Left ventricle myocardium inferior (tissue), 1 donor: ENCODE results near the gene EPHA10. TPM values are rescaled to one million over a fixed set of nuclear protein-coding genes. Genes with fewer than 3 reads are reported as not detected.

Source experiments
- DNase-seq: peaks from one replicate; pipeline ENCODE4 v3.0.0-alpha.2; 2020
- H3K27ac ChIP-seq: fragments of 200-600 bp; replicated peaks from 2 replicates; pipeline ENCODE4 v1.8.0; 2021
- H3K27me3 ChIP-seq: fragments of 200-600 bp; 2 replicates; pipeline ENCODE4 v1.8.0; 2021; ENCODE audit warnings: low read depth
- H3K36me3 ChIP-seq: fragments of 200-600 bp; 2 replicates; pipeline ENCODE4 v1.8.0; 2021
- H3K4me1 ChIP-seq: fragments of 200-600 bp; 2 replicates; pipeline ENCODE4 v1.8.0; 2021
- H3K4me3 ChIP-seq: fragments of 200-600 bp; 2 replicates; pipeline ENCODE4 v1.8.0; 2021; ENCODE audit warnings: mild to moderate bottlenecking, moderate library complexity
- H3K9me3 ChIP-seq: fragments of 200-600 bp; replicated peaks from 2 replicates; pipeline ENCODE4 v1.8.0; 2021
- CTCF ChIP-seq: fragments of 200-600 bp; IDR thresholded peaks from 2 replicates; pipeline ENCODE4 v1.8.0; 2021; ENCODE audit warnings: antibody characterized with exemption, mild to moderate bottlenecking, borderline replicate concordance
- intact Hi-C: fragments of 100-400 bp; cut with micrococcal nuclease; formaldehyde crosslinking; loops from one replicate; pipeline ENCODE4 v1.11.0; 2022
- total RNA-seq: library from RNA; stranded (reverse); fragmentation: NEBNext Ultra II Directional; extraction: Animal tissue kit (Norgen Biotek cat#: 25700); gene quantifications from one replicate; pipeline ENCODE4 v1.2.1, GENCODE V29; 2021
- donor health status: DM: no; HTN: yes; CAD: no; lungs with severe emphysema.

EPHA10 gene
- total RNA-seq, 1 donor from 2014 or later, result 0.14 TPM

DNA sequence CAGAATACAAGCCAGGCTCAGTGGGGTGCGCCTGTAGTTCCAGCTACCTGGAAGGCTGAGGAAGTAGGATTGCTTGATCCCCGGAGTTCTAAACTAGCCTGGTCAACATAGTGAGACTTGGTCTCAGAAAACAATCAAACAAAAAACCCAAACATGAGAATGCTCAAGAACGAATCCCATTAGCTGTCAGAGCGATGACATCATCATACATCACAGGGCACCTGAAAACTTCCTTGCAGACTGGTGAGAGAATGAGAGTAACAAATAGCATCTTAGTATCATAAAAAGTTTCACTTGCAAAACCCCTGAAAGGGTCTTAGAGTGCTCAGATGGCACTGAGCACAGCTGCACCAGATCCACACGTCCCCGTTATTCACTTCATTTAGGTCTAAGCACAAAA is 93.7 kb downstream of the EPHA10 start:
- peaks cover 89% of the 10 kb centered on the region for H3K27me3 ChIP-seq
- no peak for TF ChIP-seq CTCF
- H3K27ac ChIP-seq, result no peak overlapping the region
- H3K4me1 ChIP-seq, result no peaks in the 10 kb centered on the region
- intact Hi-C loops, result no loop called here
- H3K9me3 ChIP-seq, result no peaks in the 10 kb centered on the region
- no peak overlapping the region for H3K4me3 ChIP-seq
- no peaks in the 10 kb centered on the region for H3K36me3 ChIP-seq
- no peak for DNase-seq

DNA sequence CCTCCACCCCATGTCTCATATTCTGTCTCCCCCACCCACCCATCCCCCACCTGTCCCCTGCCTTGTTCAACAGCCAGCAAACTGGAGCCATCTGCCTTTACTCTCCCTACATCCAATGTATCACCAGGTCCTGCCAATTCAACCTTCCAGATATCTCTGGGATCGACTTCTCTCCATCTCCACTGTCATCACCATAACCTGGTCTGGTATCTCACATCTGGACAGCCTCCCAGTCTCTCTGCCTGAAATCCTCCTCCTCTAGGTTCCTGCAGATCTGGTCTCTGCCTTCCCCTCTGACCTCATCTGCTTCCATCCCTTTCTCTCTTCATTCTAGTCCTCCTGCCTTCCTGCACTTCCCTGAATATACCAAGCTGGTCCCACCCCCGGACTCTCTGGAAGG is 94.8 kb downstream of the EPHA10 start:
- Histone ChIP-seq H3K9me3 (no peaks in the 10 kb centered on the region), H3K4me1 (no peaks in the 10 kb centered on the region), H3K36me3 (no peaks in the 10 kb centered on the region), H3K27ac (no peak overlapping the region), H3K27me3 (peaks cover 85% of the 10 kb centered on the region), H3K4me3 (no peak overlapping the region)
- intact Hi-C loops, result no loop called here
- TF ChIP-seq CTCF, result no peak
- no peak for DNase-seq

GRCh38 chr1:37667023-37667671 is 97.8 kb downstream of the EPHA10 start:
- no peaks in the 10 kb centered on the region for H3K36me3 ChIP-seq
- no peak for DNase-seq
- no peak for TF ChIP-seq CTCF
- peaks cover 85% of the 10 kb centered on the region for H3K27me3 ChIP-seq
- intact Hi-C loops, result no loop called here
- H3K27ac ChIP-seq, result no peak overlapping the region
- no peaks in the 10 kb centered on the region for H3K4me1 ChIP-seq
- H3K4me3 ChIP-seq, result no peak overlapping the region
- H3K9me3 ChIP-seq, result no peaks in the 10 kb centered on the region

DNA sequence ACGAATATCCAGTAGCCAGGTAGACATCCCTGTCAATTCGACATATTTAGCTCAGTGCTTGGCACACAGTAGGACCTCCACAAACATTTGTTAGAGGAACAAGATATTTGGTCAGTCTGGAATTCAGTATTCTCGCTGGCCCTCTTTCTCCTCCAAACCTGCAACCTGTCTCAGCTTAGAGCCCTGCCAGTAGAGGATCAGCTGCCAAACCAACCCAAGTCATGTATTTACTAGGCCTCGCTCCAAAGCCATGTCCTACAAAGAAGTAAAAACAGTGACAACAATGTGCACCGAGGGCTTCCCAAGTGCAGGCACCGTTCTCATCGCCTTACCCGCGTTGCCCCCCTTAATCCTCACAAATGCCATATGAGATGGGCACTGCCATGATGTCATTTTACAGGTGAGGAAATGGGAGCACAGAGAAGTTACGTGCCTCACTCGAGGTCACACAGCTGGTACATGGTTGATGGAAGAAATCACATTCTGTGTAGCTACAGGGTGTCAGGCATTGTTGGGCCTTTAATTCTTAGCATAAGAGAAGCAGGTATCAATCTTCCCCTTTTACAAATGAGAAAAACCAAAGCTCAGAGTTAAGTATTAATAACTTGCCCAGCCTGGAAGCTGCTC is 98.6 kb downstream of the EPHA10 start:
- intact Hi-C loops, result no loop called here
- no peaks in the 10 kb centered on the region for H3K4me1 ChIP-seq
- no peaks in the 10 kb centered on the region for H3K36me3 ChIP-seq
- DNase-seq, result no peak
- H3K9me3 ChIP-seq, result no peaks in the 10 kb centered on the region
- TF ChIP-seq CTCF, result no peak
- H3K4me3 ChIP-seq, result no peak overlapping the region
- H3K27me3 ChIP-seq, result peaks cover 85% of the 10 kb centered on the region
- H3K27ac ChIP-seq, result no peak overlapping the region

Other genes with a start within 250 kb of the EPHA10 start
- gene SNIP1, start 210.8 kb downstream of the EPHA10 start, total RNA-seq, result 7.0 TPM
- gene DNALI1, start 208.2 kb downstream of the EPHA10 start, total RNA-seq, result 6.9 TPM
- 20.1 TPM for gene GNL2, start 169.2 kb downstream of the EPHA10 start, total RNA-seq
- gene RSPO1, start 130.2 kb downstream of the EPHA10 start, total RNA-seq, result not detected
- gene CDCA8, start 72.6 kb downstream of the EPHA10 start, total RNA-seq, result 0.33 TPM
- gene MANEAL, start 28.7 kb upstream of the EPHA10 start, total RNA-seq, result 1.9 TPM
- gene C1orf122, start 42.7 kb upstream of the EPHA10 start, total RNA-seq, result 47.3 TPM
- 5.7 TPM for gene YRDC, start 43.1 kb upstream of the EPHA10 start, total RNA-seq
- 11.3 TPM for gene MTF1, start 94.5 kb upstream of the EPHA10 start, total RNA-seq
- 10.9 TPM for gene INPP5B, start 181.9 kb upstream of the EPHA10 start, total RNA-seq
- gene SF3A3, start 224.9 kb upstream of the EPHA10 start, total RNA-seq, result 29.5 TPM
- gene FHL3, start 240.4 kb upstream of the EPHA10 start, total RNA-seq, result 15.8 TPM
- gene UTP11, start 247.6 kb upstream of the EPHA10 start, total RNA-seq, result 39.6 TPM